OCI-LY7 (cell line): Measurements from ENCODE around the gene GTPBP4.
A peak's percentile ranks its signal among the peaks of the same experiment; 100 is the strongest.

Experiments
- CTCF ChIP-seq: fragments of 200-600 bp; sonication (generic); conservative IDR thresholded peaks from 2 replicates; pipeline ENCODE4 v1.5.1; 2014; ENCODE audit warnings: mild to moderate bottlenecking, antibody characterized with exemption, low read length, moderate library complexity, mixed read lengths
- EZH2phosphoT487 ChIP-seq: fragments of 200-600 bp; sonication (generic); IDR thresholded peaks from 2 replicates; pipeline ENCODE4 v1.6.1; 2018; ENCODE audit warnings: low read depth, borderline replicate concordance, mild to moderate bottlenecking, mixed run types, antibody characterized with exemption, low read length, moderate library complexity, mixed read lengths

- TF ChIP-seq CTCF = peak; percentile 43
- TF ChIP-seq EZH2phosphoT487 = no peak
Measured at GRCh38 chr10:1050554-1050953, 62.3 kb downstream of the GTPBP4 start.
